Measurements from ENCODE around the gene POU2AF1.

Gene POU2AF1, protein sequence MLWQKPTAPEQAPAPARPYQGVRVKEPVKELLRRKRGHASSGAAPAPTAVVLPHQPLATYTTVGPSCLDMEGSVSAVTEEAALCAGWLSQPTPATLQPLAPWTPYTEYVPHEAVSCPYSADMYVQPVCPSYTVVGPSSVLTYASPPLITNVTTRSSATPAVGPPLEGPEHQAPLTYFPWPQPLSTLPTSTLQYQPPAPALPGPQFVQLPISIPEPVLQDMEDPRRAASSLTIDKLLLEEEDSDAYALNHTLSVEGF

DNA sequence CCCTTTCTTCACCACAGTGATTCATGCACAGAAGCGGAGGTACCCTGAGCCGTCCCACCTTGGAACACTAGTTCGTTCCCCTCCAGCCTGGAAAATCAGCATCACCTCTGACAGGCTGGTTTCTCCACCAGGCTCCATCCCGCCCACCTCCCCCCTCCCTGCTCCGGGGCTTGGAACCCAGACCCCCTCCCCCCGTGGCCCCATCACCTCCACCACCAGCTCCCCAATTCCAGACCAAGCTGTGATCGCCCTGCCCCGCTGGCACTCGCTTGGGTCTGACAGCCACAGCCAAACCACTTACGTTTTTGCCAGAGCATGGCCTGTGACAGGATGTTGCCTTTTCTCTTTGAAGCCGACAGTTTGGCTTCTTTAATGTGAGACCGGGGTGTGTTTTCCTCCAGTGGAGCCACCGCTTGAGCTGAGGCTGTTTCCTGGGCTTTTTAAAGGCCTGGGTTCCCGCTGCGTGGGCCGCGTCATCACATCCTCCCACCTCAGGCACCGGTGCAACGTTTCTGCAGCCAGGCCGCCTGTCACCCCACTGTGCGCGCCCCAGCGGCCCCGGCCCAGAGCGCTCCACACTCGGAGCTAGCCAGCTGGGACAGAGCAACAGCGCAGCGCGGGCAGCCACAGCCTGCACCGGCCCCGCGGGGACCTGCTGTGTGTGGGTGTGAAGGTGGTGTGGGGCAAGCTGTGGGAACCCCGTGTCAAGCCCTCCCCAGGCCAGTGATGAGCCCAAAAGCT is at the start of gene POU2AF1:
TSS of gene POU2AF1 (minus strand) at position 415 of the 741 bp plus-strand sequence. CDS start at position 317, 98 bp downstream.
- DNase-seq, result peak; percentile 77

DNA sequence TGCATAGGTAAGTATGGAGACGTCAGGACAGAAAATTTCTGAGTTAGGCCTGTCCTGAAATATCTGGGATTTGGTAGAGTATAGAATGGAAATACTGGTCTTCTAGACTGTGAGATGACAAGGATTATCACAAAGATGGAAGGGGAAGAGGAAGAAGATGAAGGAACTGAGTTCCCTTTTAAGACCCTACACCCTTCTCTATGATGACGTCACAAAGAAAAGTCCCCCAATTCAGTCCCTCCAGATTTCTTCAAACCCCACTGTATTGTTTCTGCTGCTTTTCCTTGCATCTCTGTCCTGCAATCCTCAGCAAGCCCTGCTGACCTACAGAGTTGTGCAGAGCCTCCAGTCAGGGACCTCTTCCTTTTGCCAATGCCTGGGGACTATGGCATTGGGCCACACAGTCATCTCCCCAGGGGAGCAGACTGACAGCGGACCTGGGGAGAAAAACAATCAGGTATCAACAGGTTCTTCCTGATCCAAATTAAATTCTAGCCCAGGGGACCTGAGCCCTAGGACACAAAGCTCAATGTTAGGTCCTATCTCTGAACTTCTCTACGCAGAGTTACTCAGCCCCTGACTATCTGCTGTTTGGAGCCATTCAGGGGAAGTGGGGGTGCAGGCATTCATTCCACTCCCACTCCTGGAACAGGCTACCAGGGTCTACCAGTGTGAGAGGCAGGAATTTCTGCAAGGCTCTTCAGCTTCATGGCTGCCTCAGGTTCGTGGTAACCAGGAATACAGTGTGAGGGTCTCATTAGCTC is 49.2 kb upstream of the POU2AF1 start:
- no peak for DNase-seq

DNA sequence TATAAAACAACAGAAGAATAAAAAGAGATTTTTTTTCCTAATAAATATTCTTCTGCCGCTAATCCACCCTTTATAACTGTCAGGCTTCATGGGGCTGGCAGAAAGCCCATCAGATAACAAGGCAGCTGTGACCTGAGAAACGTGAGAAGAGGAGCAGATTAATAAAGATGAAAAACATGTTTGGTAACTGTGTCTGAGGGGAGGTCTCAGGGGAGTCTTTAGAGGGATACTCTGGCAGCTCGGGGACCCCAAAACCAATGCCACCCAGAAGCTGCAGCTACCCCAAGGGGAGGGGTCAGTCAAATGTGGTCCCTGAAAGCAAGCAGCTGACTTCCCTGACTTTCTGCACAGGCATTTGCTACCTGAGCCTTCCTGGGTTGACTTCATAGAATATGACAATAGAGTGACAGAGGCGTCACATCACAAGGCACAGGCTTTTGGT is 48.4 kb upstream of the POU2AF1 start:
- DNase-seq, result no peak

DNA sequence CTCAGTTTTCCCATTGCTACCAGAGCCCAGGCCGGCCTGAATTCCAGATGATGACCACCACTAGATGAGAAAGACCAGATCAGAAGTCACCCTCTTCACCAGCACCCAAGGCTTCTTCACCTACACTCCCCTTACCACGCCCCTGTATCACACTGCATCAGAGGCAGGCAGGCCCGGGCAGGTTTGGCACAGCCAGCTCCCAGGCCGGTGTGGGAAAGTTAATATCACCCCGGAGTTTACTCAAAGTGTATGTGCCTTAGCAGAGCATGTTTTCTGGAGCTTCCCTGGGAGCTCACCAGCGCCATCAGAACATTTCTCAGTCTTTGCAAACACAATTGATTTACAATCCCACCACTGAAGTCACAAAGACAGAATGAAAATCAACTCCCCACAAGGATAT is 47.5 kb upstream of the POU2AF1 start:
- no peak for DNase-seq

DNA sequence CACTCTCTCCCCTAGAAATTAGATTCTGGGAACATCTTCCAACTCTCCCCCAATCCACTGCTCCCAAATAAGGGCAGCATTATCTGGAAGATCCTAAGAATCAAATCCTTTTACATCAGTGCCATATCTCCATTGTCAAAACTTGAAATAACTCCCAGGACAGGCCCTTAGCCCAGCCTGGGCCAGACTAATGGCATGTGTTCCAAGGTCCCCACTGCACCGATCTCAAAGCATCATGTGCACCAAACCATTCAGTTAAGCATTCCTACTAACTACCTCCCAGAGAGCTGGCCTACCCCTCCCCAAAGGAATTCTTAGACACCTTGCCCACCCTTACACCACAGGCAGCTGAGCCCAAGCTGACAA is 44.2 kb upstream of the POU2AF1 start:
- no peak for DNase-seq

DNA sequence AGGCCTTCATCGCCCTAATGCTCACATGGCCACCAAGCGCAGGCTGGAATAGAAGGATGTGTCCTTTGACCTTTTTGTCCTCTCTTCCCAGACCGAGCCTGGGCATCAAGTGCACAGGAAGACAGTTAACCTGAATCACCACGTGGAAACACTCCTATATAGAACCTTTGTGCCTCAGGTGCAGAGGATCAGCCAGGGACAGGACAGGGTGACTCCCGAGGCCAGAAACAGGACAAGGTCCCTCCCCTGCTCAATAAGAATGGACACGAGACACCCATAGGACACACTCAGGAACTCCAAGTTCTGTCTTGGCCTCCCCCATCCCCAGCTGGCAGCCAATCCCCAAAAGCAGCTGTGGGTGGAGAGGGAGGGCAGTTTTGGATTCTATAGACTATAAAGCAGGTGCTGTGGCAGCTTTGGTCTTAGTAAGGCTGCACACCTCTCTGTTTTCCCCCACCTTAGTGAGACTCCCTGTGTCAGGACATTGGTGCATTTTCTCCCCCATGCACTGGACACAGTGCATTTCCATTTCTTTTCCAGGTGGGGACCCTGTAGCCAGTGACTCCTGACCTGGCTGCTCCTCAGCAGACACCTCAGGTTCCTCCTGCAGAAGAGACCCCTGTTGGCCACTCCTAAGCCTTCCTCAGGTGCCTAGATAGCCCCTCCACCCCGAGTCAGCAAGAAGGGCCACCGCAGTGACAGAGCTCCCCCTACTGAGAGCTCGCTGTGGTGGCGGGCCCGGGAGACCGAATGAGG is 43.6 kb upstream of the POU2AF1 start:
- DNase-seq, result peak; percentile 20

DNA sequence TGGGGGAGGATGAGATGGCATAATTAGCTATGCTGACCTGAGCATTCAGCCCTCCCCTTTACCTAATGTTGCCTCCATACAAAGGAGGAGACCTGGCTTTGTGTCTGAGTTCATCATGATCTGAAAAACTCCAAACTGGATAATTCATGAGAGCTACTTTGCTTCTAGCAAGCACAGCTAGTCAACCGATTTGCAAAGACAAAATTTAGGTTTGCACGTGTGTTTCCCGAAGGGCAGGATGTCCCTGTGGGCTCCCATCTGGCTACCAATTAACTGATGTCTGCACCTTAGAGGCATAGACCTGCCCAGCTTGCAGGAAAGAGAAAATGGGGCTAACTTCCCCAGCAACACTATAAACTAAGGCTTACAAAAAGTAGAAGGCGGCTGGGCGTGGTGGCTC is 42.2 kb upstream of the POU2AF1 start:
- no peak for DNase-seq

DNA sequence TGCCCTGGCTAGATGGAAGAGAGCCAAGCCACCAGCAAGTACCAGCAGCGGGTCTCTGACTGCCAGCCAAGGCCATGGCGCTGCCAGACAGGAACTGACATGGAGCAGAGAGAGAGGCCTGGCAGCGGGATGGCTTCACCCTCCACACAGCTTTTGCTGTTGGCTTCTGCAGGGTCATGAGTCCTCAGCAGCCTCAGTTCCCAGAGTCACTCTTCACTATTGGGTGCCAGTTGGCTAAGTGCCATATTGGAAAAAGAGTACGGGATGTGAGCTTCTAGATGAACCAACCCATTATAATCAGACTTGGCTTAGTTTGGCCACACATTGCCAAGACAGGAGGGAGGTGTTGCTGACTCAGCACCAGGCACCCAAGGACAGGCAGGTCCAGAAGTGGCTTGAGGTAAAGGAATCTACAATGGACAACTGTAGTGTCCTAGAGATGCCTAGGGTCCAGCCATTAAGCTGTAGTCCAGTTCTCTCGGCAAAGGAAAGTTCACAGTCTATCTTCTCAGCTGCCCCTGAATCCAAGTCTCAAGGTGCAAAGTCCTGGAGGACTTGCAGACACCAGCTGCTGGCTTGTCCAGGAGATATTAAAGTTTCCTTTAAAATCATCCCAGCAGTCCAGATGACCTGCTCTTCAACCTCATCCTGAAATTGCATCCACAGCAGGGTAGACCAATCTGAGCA is 40.7 kb upstream of the POU2AF1 start:
- DNase-seq, result no peak

DNA sequence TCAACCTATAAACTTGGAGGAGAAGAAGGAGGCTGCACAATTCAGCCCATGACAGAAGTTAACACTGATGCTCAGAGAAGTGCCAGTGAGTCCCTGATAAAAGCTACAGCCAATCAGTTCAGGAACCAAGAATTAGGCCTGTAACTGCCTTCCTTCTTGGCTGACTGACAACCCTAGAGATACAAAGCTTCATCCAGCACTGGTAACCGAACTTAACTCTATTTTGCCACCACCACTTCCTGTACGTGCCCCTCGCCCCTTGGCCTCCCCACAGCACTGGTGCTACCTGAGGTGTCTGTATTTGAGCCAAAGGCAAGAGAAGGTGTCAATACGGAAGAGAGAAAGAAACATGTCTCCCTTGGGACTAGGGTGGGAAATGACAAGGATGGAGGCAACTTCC is 40.1 kb upstream of the POU2AF1 start:
- no peak for DNase-seq

DNA sequence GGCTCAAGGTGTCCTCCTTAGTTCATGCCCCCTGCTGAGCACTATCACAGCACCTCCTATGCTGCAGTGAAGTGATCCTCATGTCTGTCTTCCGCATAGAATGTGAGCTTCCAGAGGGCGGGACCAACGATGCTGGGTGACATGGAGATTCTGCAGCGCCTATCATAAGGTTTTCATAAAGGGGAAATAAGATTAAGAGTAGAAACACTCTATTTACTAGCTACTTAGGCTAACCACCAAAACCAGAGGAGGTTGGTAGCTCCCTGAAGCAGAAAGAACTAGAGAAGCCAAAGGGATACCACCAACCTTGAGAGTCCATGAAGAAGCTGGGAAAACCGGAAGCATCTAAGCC is 39.3 kb upstream of the POU2AF1 start:
- DNase-seq, result no peak

DNA sequence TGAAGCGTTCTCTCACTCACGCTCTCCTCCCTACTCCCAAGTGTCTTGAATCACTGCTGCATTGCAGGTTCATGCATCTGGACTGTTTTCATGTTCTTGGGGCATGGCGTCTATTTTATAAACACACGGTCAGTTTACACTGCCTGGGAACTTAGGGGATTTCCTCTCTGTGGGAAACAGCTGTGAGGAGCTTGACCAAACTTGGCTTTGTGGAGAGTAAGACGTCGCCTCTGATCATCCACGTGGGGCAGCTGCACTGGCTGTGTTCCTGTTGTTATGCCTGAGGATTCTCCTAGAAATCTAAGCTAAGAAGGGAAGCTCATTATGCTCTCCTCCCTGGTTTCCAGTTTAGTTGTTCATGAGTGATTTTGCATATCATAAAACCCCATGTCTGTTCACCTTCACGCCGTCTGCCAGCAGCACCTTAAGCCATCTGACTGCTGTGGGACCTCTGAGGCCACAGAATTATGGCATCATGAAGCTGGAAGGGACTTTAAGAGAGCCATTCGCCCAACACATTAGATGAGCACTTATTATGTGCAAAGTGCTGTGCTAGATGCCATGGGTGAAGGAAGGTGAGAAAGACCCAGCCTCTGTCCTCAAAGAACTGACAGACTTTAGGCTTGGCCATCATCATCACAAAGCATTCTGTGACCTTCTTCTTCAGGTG is 38.8 kb upstream of the POU2AF1 start:
- DNase-seq, result no peak

DNA sequence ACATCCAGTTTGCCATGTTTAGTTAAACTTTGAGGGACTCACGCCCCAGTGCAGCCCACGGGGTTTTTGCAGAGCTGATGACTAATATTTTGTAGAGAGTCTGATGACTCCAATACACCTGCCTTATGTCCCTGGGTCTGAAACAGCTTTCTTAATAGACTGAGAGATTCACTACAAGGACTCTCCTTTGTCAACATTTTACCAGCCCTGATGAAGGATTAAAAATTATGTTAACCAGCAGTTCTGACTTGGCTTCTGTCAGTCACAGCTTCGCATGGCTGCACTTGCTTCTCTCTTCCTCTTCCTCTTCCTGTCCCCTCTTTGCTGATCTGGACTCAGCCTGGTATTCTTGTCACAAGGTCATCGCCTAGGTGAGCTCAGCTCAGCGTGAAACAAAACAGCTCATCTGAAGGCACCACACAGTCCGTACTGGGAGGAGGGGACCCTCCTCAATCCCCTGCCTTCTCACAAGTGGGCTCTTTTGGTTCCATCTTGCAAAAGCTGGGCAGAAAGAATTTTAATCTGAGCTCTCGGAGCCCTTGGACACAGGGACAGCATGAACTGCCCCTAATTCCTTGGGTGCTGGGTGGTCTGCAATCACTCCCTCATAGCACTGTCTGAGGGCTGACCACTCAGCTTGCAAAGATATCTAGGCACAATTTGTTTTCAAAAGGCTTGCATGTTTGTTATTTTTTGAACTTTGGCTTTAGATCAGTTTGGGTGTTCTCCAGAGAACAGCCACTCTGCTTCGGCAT is 38.1 kb upstream of the POU2AF1 start:
- DNase-seq, result peak; percentile 8

DNA sequence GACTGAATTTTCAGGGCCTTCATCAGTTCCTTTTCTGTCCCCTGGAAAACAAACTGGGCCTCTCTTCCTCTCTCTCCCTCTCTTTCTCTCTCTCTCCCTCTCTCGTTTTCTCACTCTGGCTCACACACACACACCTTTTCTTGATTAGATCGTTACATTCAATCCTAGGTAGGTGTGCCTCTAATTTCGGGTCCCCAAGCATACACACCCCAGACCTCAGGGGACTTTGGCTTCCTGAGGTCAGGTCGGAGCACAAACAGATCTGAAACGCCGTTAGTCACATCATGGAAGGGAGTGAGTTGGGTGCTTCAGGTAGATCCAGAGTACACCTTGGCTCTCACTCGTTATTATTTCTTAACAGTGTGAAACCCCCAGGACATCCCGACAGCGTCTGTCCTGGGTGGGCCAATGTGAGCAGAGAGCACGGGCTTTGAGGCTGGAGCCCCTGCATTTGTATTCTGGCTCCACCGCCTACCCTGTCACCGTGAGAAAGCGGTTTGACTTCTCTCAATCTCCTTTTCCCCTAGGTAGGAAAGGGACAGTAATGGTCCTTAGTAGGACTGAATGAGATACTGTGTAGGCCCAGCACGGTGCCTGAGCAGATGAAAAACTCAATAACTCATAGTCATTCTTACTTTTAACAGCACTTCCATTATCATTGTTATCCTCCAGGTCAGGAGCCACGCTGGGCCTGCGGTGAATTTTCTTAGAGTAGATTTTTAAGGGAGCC is 37.3 kb upstream of the POU2AF1 start:
- no peak for DNase-seq

DNA sequence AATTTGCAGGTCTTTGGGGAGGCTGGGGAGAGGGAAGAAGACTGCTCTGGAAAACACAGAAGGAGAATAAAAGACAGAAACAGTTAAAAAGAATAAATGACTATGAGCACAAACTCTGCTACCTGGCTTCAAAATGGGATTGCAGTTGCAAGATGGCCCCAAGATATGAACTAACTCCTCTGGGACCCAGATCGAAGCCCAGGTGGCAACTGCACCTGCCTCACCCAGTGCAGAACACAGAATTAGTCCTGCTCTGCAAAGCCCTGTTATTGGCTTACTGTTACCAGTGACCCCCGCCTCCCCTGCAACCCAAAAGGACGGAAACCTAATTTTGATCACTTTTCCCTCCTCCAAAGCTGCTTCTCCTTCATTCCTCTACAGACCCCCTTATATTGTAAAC is 35.9 kb upstream of the POU2AF1 start:
- DNase-seq, result no peak

DNA sequence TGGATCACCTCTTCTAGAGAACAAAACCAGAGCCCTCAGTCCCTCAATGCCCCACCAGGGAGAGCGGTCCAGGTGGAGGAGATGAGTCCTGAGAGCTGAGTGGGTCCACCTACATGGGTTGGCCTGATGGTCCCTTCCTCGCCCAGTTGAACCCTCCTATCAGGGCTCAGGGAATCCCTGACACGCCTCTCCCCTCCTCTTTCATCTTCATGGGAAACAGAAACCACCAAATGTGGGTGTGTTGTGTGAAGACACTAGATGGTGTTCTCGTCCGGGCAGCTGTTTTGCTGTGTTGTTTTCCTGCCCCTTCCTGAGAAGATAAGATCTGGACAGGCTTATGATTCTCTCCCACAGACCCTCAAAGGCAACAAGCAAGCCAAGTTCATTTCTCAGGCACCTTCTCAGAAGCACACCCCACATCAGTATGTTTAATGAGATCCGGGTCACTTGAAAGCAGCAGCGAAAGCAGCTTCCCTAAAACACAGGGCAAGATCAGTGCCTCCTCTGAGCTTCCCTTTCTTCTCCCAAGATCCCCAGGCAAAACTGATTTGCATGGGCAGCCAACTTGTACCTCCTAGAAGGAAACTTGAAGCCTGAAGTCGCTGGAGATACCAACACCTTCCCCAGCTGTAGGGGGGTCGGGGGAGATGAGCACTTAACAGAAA is 35.3 kb upstream of the POU2AF1 start:
- no peak for DNase-seq

DNA sequence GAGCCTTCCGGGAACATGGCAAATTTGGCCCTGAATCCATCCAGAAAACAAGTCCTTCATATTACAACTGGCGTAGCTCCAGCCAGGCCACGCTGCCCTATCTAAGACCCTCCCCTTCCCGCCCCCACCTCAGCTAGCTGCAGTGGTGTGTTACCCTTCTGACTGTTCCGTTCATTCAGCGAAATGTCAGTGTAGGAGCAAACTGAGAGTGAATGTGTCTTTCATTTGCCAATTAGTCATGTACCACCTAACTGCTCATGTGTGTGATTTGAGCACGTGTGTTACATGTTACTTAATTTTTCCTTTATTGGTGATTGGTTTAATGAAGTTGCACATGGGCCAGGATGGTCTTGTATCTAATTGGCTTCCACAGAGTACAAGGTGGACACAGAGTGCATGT is 34.8 kb upstream of the POU2AF1 start:
- peak; percentile 33 for DNase-seq

DNA sequence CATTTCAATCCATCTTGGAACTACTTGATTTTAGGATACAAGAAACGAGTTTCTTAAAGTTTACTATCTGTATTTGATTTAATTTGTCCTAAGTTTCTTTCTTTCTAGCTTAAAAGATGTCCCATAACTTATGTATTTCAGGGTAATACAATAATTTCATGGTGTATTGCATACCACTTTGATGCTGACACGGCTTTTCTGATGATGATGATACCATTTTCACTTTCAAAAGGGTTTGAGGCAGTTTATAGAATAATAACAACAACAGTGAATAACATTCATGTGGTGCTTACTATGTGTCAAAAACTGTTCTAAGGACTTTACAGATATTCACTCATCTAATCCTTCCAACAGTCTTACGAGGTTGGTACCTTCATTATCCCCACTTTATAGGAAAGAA is 33.2 kb upstream of the POU2AF1 start:
- no peak for DNase-seq

DNA sequence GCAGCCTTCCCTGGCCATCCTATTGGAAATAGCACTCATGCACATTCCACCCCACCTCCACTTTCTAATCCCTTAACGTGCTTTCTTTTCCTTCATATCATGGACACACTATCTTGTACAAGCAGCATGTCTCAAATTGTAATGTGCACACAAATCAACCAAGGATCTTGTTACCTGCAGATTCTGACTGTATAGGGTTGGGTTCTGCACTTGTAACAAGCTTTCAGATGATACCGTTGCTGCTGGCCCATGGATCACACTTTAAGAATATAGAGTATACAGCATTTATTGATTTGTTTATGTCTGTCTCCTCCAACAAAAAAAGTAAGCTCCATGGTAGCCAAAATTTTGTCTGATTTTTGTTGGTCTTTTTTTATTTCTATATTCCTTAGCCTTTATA is 32.4 kb upstream of the POU2AF1 start:
- no peak for DNase-seq

DNA sequence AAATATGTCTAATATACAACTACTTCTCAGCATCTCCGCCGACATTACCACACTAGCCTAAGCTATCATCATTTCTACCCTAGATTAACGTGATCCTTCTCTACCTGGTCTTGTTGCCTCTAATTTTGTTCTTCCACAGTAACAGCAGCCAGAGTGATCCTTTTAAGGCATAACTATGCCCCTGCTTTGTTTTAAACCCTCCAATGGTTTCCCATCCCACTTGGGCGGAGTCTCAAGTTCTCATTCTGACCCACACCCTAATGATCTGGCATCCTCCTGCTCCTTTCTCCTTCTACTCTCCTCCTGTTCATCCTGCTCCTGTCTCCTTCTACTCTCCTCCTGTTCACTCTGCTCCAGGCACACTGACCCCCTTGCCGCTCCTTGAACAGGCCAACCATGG is 31.9 kb upstream of the POU2AF1 start:
- no peak for DNase-seq

DNA sequence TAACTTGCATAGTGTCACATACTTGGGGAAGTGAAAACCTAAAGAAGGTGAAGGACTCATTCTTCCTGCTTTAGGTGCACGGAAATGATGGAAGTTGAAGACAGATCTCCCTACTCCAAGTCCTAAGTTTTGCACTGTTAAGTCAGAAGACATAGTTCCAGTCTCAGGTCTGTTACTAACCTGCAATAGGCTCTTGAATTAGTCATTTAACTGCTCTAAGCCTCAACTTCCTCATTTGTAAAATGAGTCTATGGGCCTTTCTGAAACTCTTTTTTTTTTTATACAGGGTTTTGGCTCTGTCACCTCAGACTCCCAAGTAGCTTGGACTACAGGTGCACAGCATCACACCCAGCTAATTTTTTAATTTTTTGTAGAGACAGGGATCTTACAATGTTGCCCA is 30.8 kb upstream of the POU2AF1 start:
- no peak for DNase-seq

Measured in stimulated activated naive CD4-positive, alpha-beta T cell treated with Interleukin-2 at 50 U/mL for 16 hours (primary cell).